GM12801 (cell line): Measurements from ENCODE around the gene SLC39A11.

Experiments used
- CTCF ChIP-seq: IDR thresholded peaks from one replicate; pipeline ENCODE4 v1.5.1; 2011; ENCODE audit warnings: control low read depth; ENCODE audit not compliant: insufficient read length; ENCODE audit errors: extremely low read depth

Gene SLC39A11

GRCh38 chr17:72967977-72968585 lies 124.4 kb downstream of the SLC39A11 start:
- TF ChIP-seq CTCF: no peak

GRCh38 chr17:72967277-72967970 lies 125.1 kb downstream of the SLC39A11 start:
- no peak for TF ChIP-seq CTCF

- no peak for TF ChIP-seq CTCF
Measured at GRCh38 chr17:72962106-72962505, 130.4 kb downstream of the SLC39A11 start.

- no peak for TF ChIP-seq CTCF
Measured at GRCh38 chr17:72955391-72956140, 136.9 kb downstream of the SLC39A11 start.

GRCh38 chr17:72954579-72954978 lies 137.9 kb downstream of the SLC39A11 start:
- no peak for TF ChIP-seq CTCF

GRCh38 chr17:72953621-72954020 lies 138.9 kb downstream of the SLC39A11 start:
- no peak for TF ChIP-seq CTCF

- no peak for TF ChIP-seq CTCF
Measured at GRCh38 chr17:72952641-72953315, 139.7 kb downstream of the SLC39A11 start.
